GM12891 (cell line): ENCODE data around the gene GINS2.
A peak's percentile ranks its signal among the peaks of the same experiment; 100 is the strongest.

Source experiments
- DNase-seq: peaks from one replicate; pipeline ENCODE4 v3.0.0; 2011; ENCODE audit warnings: low spot score; ENCODE audit not compliant: insufficient read length
- FAIRE-seq: peaks from 2 replicates; lab custom pipeline; 2011; peaks lifted over from hg19 to GRCh38; lab: Jason Lieb, UNC
- PAX5 ChIP-seq: IDR thresholded peaks from 2 replicates; pipeline ENCODE4 v1.6.1; 2011; ENCODE audit warnings: low read length, moderate library complexity, mild to moderate bottlenecking; ENCODE audit not compliant: insufficient read depth, severe bottlenecking
- POLR2A ChIP-seq: IDR thresholded peaks from 2 replicates; pipeline ENCODE4 v1.6.1; 2011; ENCODE audit warnings: low read depth, low read length, control low read depth
- POLR2AphosphoS5 ChIP-seq: IDR thresholded peaks from 2 replicates; pipeline ENCODE4 v1.6.1; 2011; ENCODE audit warnings: low read depth, low read length, control low read depth
- POU2F2 ChIP-seq: IDR thresholded peaks from 2 replicates; pipeline ENCODE4 v1.6.1; 2011; ENCODE audit warnings: low read depth, mild to moderate bottlenecking, control low read depth, low read length, moderate library complexity
- SPI1 ChIP-seq: IDR thresholded peaks from 2 replicates; pipeline ENCODE4 v1.6.1; 2011; ENCODE audit warnings: low read depth, low read length, control low read depth
- TAF1 ChIP-seq: IDR thresholded peaks from 2 replicates; pipeline ENCODE4 v1.6.1; 2011; ENCODE audit warnings: low read depth, low read length, control low read depth

GINS2 gene

DNA sequence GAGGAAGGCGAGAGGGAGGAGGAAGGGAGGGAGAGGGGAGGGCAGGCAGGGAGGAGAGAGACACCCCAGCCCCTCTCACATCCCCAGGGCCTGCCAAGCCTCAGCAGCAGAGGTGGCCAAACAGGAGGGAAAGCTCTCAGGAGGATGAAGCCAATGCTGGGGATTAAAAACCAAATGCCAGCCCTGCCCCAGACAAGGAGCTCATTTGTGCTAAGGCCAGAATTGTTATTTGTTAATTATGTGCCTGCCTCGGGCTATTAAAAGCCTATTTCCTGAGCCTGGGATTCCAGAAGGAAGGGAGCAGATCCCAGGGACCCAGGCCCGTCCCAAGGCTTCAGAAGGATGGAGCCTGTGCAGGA is 27.9 kb upstream of the GINS2 start:
- FAIRE-seq (no peak), DNase-seq (no peak)
- TF ChIP-seq POLR2AphosphoS5 (no peak), SPI1 (no peak), PAX5 (no peak), TAF1 (no peak), POU2F2 (no peak)

DNA sequence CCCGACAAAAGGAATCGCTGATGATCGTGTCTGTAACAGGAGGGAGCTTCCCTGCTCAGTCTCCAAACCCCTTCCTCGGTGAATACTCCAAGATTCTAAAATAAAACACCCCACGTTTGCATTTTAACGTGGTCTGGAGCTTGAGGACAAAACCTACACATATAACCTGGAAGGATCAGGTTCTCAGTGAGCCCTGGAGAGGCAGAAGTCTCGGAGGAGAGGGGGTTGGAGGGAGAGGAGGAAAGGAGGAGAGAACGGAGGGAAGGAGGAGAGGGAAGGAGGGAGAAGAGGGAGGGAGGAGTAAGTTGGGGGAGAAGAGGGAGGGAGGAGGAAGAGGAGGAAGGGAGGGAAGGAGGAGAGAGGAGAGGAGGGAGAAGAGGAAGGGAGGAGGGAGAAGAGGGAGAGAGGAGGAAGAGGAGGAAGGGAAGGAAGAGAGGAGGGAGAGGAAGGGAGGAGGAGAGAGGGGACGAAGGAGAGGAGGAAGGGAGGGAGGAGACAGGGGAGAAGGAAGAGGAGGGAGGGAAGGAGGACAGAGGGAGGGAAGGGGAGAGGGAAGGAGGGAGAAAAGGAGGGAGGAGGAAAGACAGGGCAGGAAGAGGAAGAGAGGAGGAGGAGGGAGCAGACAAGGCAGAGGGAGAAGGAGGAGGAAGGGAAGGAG is 27.4 kb upstream of the GINS2 start:
- DNase-seq (no peak), FAIRE-seq (no peak)
- TF ChIP-seq PAX5 (no peak), POLR2AphosphoS5 (no peak)

DNA sequence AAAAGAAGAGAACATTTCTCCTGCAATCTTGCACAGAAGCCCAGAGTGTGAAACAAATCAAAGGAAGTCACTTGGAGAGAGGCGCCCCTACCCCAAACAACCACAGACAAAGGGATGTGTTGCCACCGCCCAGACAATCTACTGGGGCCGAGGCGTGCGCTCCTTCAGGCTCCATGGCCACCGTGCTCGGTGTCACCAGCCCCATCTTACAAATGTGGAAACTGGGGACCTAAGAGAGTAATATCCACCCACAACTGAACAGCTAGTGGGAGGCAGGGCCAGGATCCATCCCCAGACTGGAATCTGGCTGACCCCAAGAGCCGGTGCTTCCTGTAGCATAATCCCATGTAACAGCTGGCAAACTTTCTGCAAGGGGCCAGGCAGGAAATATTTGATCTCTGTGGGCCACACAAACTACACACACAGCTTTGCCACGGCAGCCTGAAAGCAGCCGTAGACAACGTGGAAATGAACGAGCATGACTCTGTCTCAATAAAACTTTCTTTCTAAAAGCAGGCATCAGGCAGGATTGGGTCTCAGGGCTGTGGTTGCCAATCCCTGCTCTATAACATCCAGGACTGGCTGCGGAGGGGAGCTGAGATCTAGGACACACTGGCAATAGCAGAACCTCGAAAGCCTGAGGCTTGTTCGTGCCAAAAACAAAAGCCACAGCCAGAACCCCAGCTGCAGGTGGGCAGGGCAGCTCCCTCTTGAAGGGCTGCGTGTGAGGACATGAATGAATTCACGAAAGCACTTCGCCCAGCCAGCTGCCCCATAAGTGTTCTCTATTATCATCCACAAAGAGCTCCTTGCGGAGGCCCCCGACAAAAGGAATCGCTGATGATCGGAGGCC is 26.6 kb upstream of the GINS2 start:
- FAIRE-seq (peak; percentile 69), DNase-seq (no peak)
- no peak for TF ChIP-seq POLR2AphosphoS5
- TF ChIP-seq SPI1, result no peak
- TF ChIP-seq TAF1, result no peak
- TF ChIP-seq POU2F2, result no peak
- no peak for TF ChIP-seq PAX5
- TF ChIP-seq POLR2A, result no peak

DNA sequence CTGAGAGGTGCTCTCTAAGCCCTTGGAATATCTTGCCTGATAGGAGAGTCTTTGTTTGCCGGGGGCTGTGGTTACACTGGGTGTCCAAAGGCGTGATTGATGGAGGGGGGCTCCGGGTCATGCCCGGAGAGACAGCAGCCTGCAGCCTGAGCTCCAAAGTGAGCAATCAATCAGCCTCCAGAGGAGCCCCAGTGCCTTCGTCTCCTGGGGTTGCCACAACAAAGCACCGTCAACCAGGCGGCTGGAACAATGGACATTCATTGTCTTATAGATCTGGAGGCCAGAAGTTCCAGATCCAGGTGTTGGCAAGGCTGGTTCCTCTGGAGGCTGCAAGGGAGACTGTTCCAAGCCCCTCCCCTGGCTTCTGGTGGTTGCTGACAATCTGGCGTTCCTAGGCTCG is 24.0 kb upstream of the GINS2 start:
- FAIRE-seq (no peak), DNase-seq (no peak)
- no peak for TF ChIP-seq POLR2AphosphoS5
- TF ChIP-seq SPI1, result no peak
- no peak for TF ChIP-seq POU2F2
- TF ChIP-seq POLR2A, result no peak
- no peak for TF ChIP-seq PAX5
- no peak for TF ChIP-seq TAF1

DNA sequence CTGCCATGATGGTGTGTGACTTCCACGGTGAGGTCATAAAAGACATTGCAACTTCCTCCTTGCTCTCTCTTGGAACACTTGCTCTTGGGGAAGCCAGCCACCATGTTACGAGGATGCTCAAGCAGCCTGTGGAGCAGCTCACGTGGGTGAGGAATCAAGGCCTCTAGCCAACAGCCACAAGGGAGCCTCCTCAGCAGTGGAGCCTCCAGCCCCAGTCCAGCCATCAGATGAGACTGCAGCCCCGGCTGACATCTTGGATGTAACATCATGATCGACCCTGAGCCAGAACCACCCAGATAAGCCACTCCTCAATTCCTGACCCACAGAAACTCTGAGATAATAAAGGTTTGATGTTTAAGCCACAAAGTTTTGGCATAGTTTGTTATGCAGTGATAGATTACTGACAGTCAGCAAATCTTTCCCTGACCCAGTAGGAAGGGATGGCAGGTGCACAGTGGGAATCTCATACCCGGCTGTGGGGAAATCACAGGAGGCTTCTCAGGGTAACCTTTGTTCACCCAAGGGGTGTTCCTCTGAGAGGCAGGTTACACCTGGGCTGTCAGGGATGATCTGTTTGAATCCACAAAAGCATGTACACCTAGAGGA is 23.3 kb upstream of the GINS2 start:
- no peak for FAIRE-seq
- TF ChIP-seq POLR2AphosphoS5 (no peak), TAF1 (no peak), SPI1 (no peak), PAX5 (no peak), POLR2A (no peak), POU2F2 (no peak)
- DNase-seq, result no peak

DNA sequence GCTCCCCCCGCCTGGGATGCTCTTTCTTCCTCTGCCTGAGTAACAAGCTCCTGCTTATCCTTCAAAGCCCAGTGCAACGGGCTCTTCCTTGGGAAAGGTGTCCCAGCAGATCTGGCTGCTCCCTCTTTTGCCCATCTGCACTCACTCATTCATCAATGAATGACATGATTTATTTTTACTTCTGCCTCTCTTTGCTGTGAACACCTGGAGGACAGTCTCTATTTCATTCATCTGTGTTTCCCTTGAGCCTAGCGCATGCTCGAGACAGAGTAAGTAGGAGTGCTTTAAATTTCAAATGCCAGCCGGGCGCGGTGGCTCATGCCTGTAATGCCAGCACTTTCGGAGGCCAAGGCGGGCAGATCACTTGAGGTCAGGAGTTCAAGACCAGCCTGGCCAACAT is 22.0 kb upstream of the GINS2 start:
- DNase-seq (no peak), FAIRE-seq (no peak)
- TF ChIP-seq SPI1, result no peak
- no peak for TF ChIP-seq POLR2A
- TF ChIP-seq POLR2AphosphoS5, result no peak
- TF ChIP-seq POU2F2, result no peak
- TF ChIP-seq TAF1, result no peak
- no peak for TF ChIP-seq PAX5

DNA sequence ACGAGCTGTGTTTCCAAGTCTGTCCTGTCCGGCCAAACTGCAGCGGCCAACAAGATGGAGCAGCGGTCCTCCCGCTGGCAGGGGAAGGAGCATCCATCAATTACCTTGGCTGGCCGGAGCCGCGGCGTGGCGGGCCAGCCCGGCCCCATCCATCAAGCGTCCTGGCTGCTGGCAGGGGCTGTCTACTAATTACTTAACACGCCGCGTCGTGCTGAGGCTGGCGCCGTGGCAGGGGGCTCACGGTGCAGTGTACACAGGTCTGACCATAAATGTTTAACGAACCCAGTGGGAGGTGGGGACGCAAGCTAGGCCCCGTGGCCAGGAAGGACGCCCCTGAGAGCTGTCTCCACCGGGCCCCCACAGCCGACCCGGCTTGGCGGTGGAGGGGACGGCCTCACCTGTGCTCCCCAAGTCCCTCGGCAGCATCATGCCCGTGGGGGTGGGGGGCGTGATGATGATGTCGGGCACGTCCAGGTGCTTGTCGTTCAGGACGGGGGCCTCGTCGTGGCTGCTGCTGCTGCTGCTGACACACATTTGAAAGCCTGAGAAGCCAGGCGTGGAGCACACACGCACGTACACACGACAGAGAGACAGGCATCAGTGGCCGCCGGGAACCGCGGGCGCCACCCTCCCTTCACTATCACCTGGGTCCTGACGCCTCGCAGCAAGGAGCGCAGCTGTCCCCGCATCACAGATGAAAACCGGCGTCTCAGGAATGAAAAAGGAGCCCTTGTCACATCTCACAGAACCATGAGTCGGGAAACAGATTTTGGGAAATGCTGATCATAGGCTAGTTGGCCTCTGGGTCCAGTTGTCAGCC is 21.2 kb upstream of the GINS2 start:
- TF ChIP-seq TAF1 (no peak), SPI1 (no peak), PAX5 (no peak), POLR2A (no peak), POLR2AphosphoS5 (no peak), POU2F2 (no peak)
- DNase-seq, result no peak
- FAIRE-seq, result no peak

DNA sequence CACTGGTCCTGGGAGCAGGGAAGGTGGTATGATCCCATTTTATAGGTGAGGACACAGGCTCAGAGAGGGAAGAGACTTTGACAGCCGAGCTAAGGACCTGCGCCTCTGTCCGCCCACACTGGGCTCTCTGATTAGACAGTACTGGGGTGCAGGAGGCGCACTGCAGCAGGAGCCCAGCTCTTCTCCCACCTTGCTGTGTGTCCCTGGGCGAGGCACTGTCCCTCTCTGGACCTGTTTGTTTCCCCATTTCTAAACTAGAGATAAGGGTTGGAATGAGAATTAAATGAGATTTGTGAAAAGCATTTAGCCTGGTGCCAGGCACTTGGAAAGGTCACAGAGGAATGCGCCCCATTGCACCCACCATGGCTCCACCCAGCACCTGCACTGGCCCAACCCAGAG is 19.6 kb upstream of the GINS2 start:
- DNase-seq, result no peak
- no peak for FAIRE-seq
- no peak for TF ChIP-seq POU2F2
- no peak for TF ChIP-seq PAX5
- no peak for TF ChIP-seq POLR2A
- no peak for TF ChIP-seq SPI1
- no peak for TF ChIP-seq TAF1
- no peak for TF ChIP-seq POLR2AphosphoS5

DNA sequence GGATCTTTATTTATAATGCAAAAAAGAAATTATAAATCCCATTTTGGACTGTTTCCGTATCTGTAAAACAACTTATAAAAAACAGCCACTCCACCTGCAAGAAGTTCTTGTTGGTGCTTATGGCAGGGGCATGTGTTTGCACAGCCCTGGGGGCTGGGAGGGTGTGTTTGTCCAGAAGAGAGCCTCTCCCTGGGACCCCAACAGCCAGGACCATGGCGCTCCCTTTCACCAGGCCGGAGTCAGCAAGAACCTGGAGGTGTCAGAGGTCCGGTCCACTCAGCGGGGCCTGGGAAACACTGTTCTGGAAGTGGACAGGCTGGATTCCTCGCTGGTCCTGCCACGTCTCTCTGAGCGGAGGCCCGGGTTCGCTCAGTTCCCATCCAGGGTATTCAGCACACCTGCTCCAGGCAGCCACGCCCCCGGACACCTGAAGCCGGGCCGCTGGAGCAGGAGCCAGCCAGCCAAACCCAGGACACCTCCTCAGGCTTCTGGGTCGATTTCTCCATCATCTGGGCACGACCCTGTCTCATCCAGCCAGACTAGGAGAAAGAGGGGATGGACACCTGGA is 18.9 kb upstream of the GINS2 start:
- no peak for TF ChIP-seq POU2F2
- TF ChIP-seq TAF1, result no peak
- TF ChIP-seq SPI1, result no peak
- TF ChIP-seq POLR2A, result no peak
- TF ChIP-seq PAX5, result no peak
- no peak for TF ChIP-seq POLR2AphosphoS5
- FAIRE-seq (no peak), DNase-seq (no peak)

DNA sequence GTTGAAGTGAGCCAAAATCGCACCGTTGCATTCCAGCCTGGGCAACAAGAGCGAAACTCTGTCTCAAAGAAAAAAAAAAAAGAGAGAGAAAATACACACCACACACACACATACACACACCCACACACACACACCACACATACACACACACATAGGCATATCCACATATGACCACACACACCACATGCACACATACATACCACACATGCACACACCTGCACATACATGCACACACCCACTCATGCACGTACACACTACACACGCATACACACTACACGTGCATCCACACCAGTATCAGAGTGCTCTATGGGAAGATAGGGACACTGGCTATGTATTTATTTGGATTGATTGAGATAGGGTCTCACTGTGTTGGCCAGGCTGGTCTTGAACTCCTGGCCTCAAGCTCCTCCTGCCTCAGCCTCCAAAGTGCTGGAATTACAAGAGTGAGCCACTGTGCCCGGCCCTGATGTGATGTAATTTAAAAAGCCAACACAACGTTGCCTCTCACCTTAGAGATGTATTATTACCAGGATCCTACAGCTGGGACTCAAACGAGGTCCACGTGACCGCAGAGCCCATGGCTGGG is 17.8 kb upstream of the GINS2 start:
- TF ChIP-seq PAX5, result no peak
- no peak for TF ChIP-seq TAF1
- no peak for TF ChIP-seq POLR2A
- no peak for TF ChIP-seq SPI1
- no peak for TF ChIP-seq POU2F2
- TF ChIP-seq POLR2AphosphoS5, result no peak
- DNase-seq (no peak), FAIRE-seq (peak; percentile 23)
